Measurements from ENCODE around the gene PLTP.

DNA sequence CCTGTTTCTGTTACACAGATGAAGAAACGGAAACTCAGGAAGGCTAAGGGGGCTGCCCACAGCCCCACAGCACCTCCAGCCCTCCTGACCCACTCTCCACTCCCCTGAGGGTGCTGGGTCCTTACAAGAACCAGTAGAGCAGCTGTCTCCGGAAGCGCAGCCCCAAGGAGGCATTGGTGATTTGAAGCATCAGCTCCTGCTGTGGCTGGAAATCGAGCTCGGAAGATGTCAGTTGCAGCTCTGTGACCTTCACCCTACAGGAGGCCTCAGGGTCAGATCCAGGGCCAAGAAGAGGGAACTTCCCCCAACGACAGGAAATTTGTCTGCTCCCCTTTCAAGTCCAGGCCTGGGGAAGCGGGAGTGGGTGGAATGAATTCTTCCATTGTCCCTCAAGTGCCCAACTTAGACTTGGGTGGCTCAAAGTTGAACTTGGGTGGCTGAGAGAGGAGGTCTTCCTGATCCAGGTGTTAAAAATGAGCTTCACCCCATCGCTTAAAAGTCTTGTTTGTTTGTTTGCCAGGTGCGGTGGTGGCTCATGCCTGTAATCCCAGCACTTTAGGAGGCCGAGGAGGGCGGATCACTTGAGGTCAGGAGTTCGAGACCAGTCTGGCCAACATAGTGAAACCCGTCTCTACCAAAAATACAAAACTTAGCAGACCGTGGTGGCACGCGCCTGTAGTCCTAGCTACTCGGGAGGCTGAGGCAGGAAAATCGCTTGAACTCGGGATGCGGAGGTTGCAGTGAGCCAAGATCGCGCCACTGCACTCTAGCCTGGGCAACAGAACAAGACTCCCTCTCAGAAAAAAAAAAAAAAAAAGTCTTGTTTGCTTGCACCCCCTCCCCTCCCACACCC is 1.9 kb downstream of the PLTP start:
- TF ChIP-seq CTCF (IDR thresholded peaks at IDR 0.05) = no peak
- TF ChIP-seq POLR2A (IDR thresholded peaks at IDR 0.05) = no peak

Data from suprapubic skin (tissue), 3 donors.